Measurements from ENCODE around the gene ZNF423.

Gene ZNF423

GRCh38 chr16:49471038-49471727 is 384.7 kb downstream of the ZNF423 start:
- no peak for TF ChIP-seq CTCF (IDR thresholded peaks at IDR 0.05; ENCODE audit: low read depth, low read length)
- H3K27ac ChIP-seq, result no peak overlapping the region
- H3K9me3 ChIP-seq (ENCODE audit: severe bottlenecking), result no peaks in the 10 kb centered on the region
- no peaks in the 10 kb centered on the region for H3K36me3 ChIP-seq
- no peaks in the 10 kb centered on the region for H3K27me3 ChIP-seq (ENCODE audit: insufficient read depth, low read depth, severe bottlenecking)
- no peak overlapping the region for H3K4me3 ChIP-seq (ENCODE audit: low read depth, low read length)
- DNase-seq, result no peak

- TF ChIP-seq CTCF (IDR thresholded peaks at IDR 0.05; ENCODE audit: low read depth, low read length), result no peak
These were observed 385.4 kb downstream of the ZNF423 start for GRCh38 chr16:49470513-49470991.

GRCh38 chr16:49469930-49470451 is 385.9 kb downstream of the ZNF423 start:
- Histone ChIP-seq H3K27me3 (ENCODE audit: insufficient read depth, low read depth, severe bottlenecking) (no peaks in the 10 kb centered on the region), H3K27ac (no peak overlapping the region), H3K4me3 (ENCODE audit: low read depth, low read length) (no peak overlapping the region), H3K9me3 (ENCODE audit: severe bottlenecking) (no peaks in the 10 kb centered on the region), H3K36me3 (no peaks in the 10 kb centered on the region)
- no peak for TF ChIP-seq CTCF (IDR thresholded peaks at IDR 0.05; ENCODE audit: low read depth, low read length)
- no peak for DNase-seq

More at GRCh38 chr16:49470513-49470991, 385.4 kb downstream of the ZNF423 start:
- no peak for DNase-seq
- Histone ChIP-seq H3K27me3 (ENCODE audit: insufficient read depth, low read depth, severe bottlenecking) (no peaks in the 10 kb centered on the region), H3K4me3 (ENCODE audit: low read depth, low read length) (no peak overlapping the region), H3K36me3 (no peaks in the 10 kb centered on the region), H3K27ac (no peak overlapping the region), H3K9me3 (ENCODE audit: severe bottlenecking) (no peaks in the 10 kb centered on the region)

- Histone ChIP-seq H3K36me3 (no peaks in the 10 kb centered on the region), H3K9me3 (ENCODE audit: severe bottlenecking) (no peaks in the 10 kb centered on the region), H3K4me3 (ENCODE audit: low read depth, low read length) (no peak overlapping the region), H3K27me3 (ENCODE audit: insufficient read depth, low read depth, severe bottlenecking) (no peaks in the 10 kb centered on the region), H3K27ac (no peak overlapping the region)
- TF ChIP-seq CTCF (IDR thresholded peaks at IDR 0.05; ENCODE audit: low read depth, low read length), result no peak
- DNase-seq, result no peak
These were observed 386.6 kb downstream of the ZNF423 start for GRCh38 chr16:49469311-49469670.

- no peak for DNase-seq
- Histone ChIP-seq H3K27ac (no peak overlapping the region), H3K27me3 (ENCODE audit: insufficient read depth, low read depth, severe bottlenecking) (no peaks in the 10 kb centered on the region), H3K4me3 (ENCODE audit: low read depth, low read length) (no peak overlapping the region), H3K36me3 (no peaks in the 10 kb centered on the region), H3K9me3 (ENCODE audit: severe bottlenecking) (no peaks in the 10 kb centered on the region)
- no peak for TF ChIP-seq CTCF (IDR thresholded peaks at IDR 0.05; ENCODE audit: low read depth, low read length)
These were observed 387.2 kb downstream of the ZNF423 start for GRCh38 chr16:49468611-49469310.
